ENCODE measurements around the gene PRR9. TPM values are rescaled to one million over a fixed set of nuclear protein-coding genes. Genes with fewer than 3 reads are reported as not detected.

PRR9 gene
- total and polyA plus RNA-seq, 2 of the 8 experiments (the other 6 are each of a cell fraction or from before 2014, with no cell fraction given), result not detected

GRCh38 chr1:153231363-153231762, 14.0 kb downstream of the PRR9 start (continued):
- TF ChIP-seq RBBP5 (IDR thresholded peaks at IDR 0.05; ENCODE audit: borderline replicate concordance, low read depth, low read length), result no peak
- no peak for TF ChIP-seq BRCA1 (IDR thresholded peaks at IDR 0.05; ENCODE audit: low read depth, low read length)

Data from H1 (cell line).